WTC11 (cell line): ENCODE data around the gene TULP1. TPM values are rescaled to one million over a fixed set of nuclear protein-coding genes. Genes with fewer than 3 reads are reported as not detected.

Source experiments
- ATAC-seq: fragments of 200-7000 bp; cut with Tn5 transposase; 2 replicates; pipeline ENCODE4 v1.10.0; 2021; ENCODE audit warnings: mild to moderate bottlenecking, moderate library complexity
- CTCF ChIA-PET: fragments of 300-600 bp; sonication (Branson Sonifier 250); formaldehyde crosslinking; loops from one replicate; lab custom pipeline; 2021; ENCODE audit warnings: antibody characterized with exemption; lab: Charles Lee
- POLR2A ChIA-PET: fragments of 350-600 bp; sonication (Branson Sonifier 250); formaldehyde crosslinking; loops from one replicate; lab custom pipeline; 2021; ENCODE audit warnings: antibody characterized with exemption; lab: Charles Lee
- DNase-seq: peaks from one replicate; pipeline ENCODE4 v3.0.0; 2021; ENCODE audit warnings: low spot score
- H3K27ac Mint-ChIP-seq: 2 replicates; pipeline ENCODE4 v1.8.0; 2021; ENCODE audit warnings: mixed read lengths
- H3K27me3 Mint-ChIP-seq: 2 replicates; pipeline ENCODE4 v1.8.0; 2021; ENCODE audit warnings: low read depth, mild to moderate bottlenecking, moderate library complexity, mixed read lengths
- H3K36me3 Mint-ChIP-seq: 2 replicates; pipeline ENCODE4 v1.8.0; 2021; ENCODE audit warnings: mixed read lengths
- H3K4me1 Mint-ChIP-seq: 2 replicates; pipeline ENCODE4 v1.8.0; 2022; ENCODE audit warnings: mixed read lengths
- H3K4me3 Mint-ChIP-seq: 2 replicates; pipeline ENCODE4 v1.8.0; 2021; ENCODE audit warnings: mild to moderate bottlenecking, moderate library complexity, mixed read lengths
- H3K9me3 Mint-ChIP-seq: 2 replicates; pipeline ENCODE4 v1.8.0; 2021; ENCODE audit warnings: mixed read lengths
- AFF4 ChIP-seq: sonication (generic); formaldehyde crosslinking; IDR thresholded peaks from 2 replicates; pipeline ENCODE4 v1.8.1; 2023; ENCODE audit warnings: mild to moderate bottlenecking, missing genetic modification reagents, borderline replicate concordance
- ELF4 ChIP-seq: sonication (generic); formaldehyde crosslinking; IDR thresholded peaks from 2 replicates; pipeline ENCODE4 v1.8.1; 2022; ENCODE audit warnings: low read depth, mild to moderate bottlenecking, moderate library complexity, missing genetic modification reagents
- ERG ChIP-seq: fragments of 250-450 bp; sonication (Bioruptor Pico); IDR thresholded peaks from 2 replicates; pipeline ENCODE4 v1.8.0; 2021; ENCODE audit warnings: mild to moderate bottlenecking
- ESRRA ChIP-seq: sonication (generic); formaldehyde crosslinking; IDR thresholded peaks from 2 replicates; pipeline ENCODE4 v1.8.1; 2022; ENCODE audit warnings: mild to moderate bottlenecking, missing genetic modification reagents, borderline replicate concordance
- ETV6 ChIP-seq: sonication (generic); formaldehyde crosslinking; IDR thresholded peaks from 2 replicates; pipeline ENCODE4 v1.8.1; 2022; ENCODE audit warnings: mild to moderate bottlenecking, missing genetic modification reagents
- FOXJ3 ChIP-seq: sonication (generic); formaldehyde crosslinking; IDR thresholded peaks from 2 replicates; pipeline ENCODE4 v1.9.0; 2021; ENCODE audit warnings: missing genetic modification reagents, mild to moderate bottlenecking, borderline replicate concordance
- GABPB1 ChIP-seq: sonication (generic); formaldehyde crosslinking; IDR thresholded peaks from 2 replicates; pipeline ENCODE4 v1.8.1; 2023; ENCODE audit warnings: mild to moderate bottlenecking, missing genetic modification reagents
- GTF2I ChIP-seq: fragments of 250-450 bp; sonication (Bioruptor Pico); conservative IDR thresholded peaks from 2 replicates; pipeline ENCODE4 v1.4.0; 2021; ENCODE audit warnings: mild to moderate bottlenecking
- HMGA2 ChIP-seq: fragments of 250-450 bp; sonication (Bioruptor Pico); IDR thresholded peaks from 2 replicates; pipeline ENCODE4 v1.4.0; 2021; ENCODE audit warnings: mild to moderate bottlenecking, moderate library complexity
- HMGXB4 ChIP-seq: sonication (generic); formaldehyde crosslinking; IDR thresholded peaks from 2 replicates; pipeline ENCODE4 v1.8.1; 2023; ENCODE audit warnings: mild to moderate bottlenecking, moderate library complexity, missing genetic modification reagents
- MAX ChIP-seq: sonication (generic); formaldehyde crosslinking; IDR thresholded peaks from 2 replicates; pipeline ENCODE4 v1.8.0; 2022; ENCODE audit warnings: mild to moderate bottlenecking, missing genetic modification reagents
- MYBL2 ChIP-seq: sonication (generic); formaldehyde crosslinking; IDR thresholded peaks from 2 replicates; pipeline ENCODE4 v1.8.1; 2023; ENCODE audit warnings: mild to moderate bottlenecking, moderate library complexity, missing genetic modification reagents
- NFE2L1 ChIP-seq: sonication (generic); formaldehyde crosslinking; IDR thresholded peaks from 2 replicates; pipeline ENCODE4 v1.8.1; 2023; ENCODE audit warnings: missing genetic modification reagents
- NR1H2 ChIP-seq: sonication (generic); formaldehyde crosslinking; IDR thresholded peaks from 2 replicates; pipeline ENCODE4 v1.9.0; 2021; ENCODE audit warnings: mild to moderate bottlenecking, moderate library complexity, missing genetic modification reagents
- NR3C1 ChIP-seq: sonication (generic); formaldehyde crosslinking; conservative IDR thresholded peaks from 2 replicates; pipeline ENCODE4 v1.8.1; 2023; ENCODE audit warnings: low read depth, mild to moderate bottlenecking, missing genetic modification reagents
- RORB ChIP-seq: fragments of 250-450 bp; sonication (Bioruptor Pico); IDR thresholded peaks from 2 replicates; pipeline ENCODE4 v1.9.0; 2021; ENCODE audit warnings: mild to moderate bottlenecking
- SMAD3 ChIP-seq: sonication (generic); formaldehyde crosslinking; IDR thresholded peaks from 2 replicates; pipeline ENCODE4 v1.8.0; 2022; ENCODE audit warnings: missing genetic modification reagents, mild to moderate bottlenecking, borderline replicate concordance
- ZNF281 ChIP-seq: sonication (generic); formaldehyde crosslinking; IDR thresholded peaks from 2 replicates; pipeline ENCODE4 v1.8.0; 2023; ENCODE audit warnings: mild to moderate bottlenecking, missing genetic modification reagents
- ZNF317 ChIP-seq: sonication (generic); formaldehyde crosslinking; IDR thresholded peaks from 2 replicates; pipeline ENCODE4 v1.8.1; 2023; ENCODE audit warnings: low read depth, mild to moderate bottlenecking, moderate library complexity, missing genetic modification reagents, borderline replicate concordance
- total RNA-seq: library from RNA; stranded (reverse); gene quantifications from 3 replicates; pipeline ENCODE4 v1.2.3, GENCODE V29; 2021
- TF ChIP-seq, protein P1 (sequence below): sonication (generic); formaldehyde crosslinking; IDR thresholded peaks from 2 replicates; pipeline ENCODE4 v1.8.0; 2022; ENCODE audit warnings: missing genetic modification reagents

The TULP1 gene
- total RNA-seq, 1 experiment from 2014 or later = 2.9 TPM

- TF ChIP-seq FOXJ3 (CRISPR knock-in tag) = no peak
- TF ChIP-seq ELF4 (CRISPR knock-in tag) = no peak
- no peak for TF ChIP-seq GABPB1 (CRISPR knock-in tag)
- TF ChIP-seq NR3C1 = no peak
- TF ChIP-seq, protein P1, sequence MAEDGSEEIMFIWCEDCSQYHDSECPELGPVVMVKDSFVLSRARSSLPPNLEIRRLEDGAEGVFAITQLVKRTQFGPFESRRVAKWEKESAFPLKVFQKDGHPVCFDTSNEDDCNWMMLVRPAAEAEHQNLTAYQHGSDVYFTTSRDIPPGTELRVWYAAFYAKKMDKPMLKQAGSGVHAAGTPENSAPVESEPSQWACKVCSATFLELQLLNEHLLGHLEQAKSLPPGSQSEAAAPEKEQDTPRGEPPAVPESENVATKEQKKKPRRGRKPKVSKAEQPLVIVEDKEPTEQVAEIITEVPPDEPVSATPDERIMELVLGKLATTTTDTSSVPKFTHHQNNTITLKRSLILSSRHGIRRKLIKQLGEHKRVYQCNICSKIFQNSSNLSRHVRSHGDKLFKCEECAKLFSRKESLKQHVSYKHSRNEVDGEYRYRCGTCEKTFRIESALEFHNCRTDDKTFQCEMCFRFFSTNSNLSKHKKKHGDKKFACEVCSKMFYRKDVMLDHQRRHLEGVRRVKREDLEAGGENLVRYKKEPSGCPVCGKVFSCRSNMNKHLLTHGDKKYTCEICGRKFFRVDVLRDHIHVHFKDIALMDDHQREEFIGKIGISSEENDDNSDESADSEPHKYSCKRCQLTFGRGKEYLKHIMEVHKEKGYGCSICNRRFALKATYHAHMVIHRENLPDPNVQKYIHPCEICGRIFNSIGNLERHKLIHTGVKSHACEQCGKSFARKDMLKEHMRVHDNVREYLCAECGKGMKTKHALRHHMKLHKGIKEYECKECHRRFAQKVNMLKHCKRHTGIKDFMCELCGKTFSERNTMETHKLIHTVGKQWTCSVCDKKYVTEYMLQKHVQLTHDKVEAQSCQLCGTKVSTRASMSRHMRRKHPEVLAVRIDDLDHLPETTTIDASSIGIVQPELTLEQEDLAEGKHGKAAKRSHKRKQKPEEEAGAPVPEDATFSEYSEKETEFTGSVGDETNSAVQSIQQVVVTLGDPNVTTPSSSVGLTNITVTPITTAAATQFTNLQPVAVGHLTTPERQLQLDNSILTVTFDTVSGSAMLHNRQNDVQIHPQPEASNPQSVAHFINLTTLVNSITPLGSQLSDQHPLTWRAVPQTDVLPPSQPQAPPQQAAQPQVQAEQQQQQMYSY = no peak
Observed at GRCh38 chr6:35521235-35521634, 8.5 kb upstream of the TULP1 start (continued).

DNA sequence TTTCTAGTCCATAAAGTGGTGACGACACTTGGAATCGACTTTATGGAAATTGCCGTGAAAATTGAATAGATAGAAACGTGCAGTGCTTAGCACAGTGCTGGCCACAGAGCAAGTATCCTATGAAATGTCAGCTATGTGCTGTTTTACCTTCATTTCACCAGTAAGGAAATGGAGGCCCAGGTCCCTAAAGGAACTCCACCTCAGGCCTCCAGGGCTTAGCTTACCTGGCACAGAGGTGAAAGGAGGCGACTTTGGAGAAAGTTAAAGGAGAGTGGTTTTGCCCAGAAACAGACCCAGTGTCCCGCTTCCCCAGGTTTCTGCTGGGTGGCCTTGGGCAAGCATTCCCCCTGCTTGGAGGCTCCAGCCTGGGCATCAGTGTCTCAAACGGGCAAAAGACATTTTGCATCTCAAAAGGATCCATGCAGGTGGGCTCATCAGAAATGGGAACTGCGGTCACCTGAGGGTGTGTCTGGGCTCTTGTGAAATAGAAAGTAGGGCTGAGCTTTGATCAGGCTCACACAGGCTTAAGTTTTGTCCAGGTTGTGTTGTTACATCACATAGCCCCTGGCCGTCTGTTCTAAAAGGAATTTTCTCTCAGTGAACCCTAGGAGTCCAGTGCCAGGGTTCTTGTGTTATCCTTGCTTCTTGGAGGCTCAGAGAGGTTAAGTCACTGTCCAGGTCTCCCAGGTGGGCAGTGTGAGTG lies 6.8 kb upstream of the TULP1 start:
- H3K27ac Mint-ChIP-seq = no peak overlapping the region; the same call in 1 of the 2 replicates
- CTCF ChIA-PET = interaction anchor here (0.6 to 7.0 kb wide), 2 partner anchors 34 to 238 kb away, joined by 3 to 147 read pairs; no protein-coding TSS in a partner anchor
- ATAC-seq = no peak
- H3K4me3 Mint-ChIP-seq = no peak overlapping the region
- DNase-seq = no peak
- no peaks in the 10 kb centered on the region for H3K36me3 Mint-ChIP-seq
- no peaks in the 10 kb centered on the region; the same call in 1 of the 2 replicates for H3K27me3 Mint-ChIP-seq
- peaks cover 19% of the 10 kb centered on the region for H3K4me1 Mint-ChIP-seq
- POLR2A ChIA-PET = interaction anchor here (0.7 to 1.1 kb wide), 2 partner anchors 23 to 28 kb away, joined by 3 to 4 read pairs; no protein-coding TSS in a partner anchor
- no peaks in the 10 kb centered on the region for H3K9me3 Mint-ChIP-seq
- TF ChIP-seq ELF4 (CRISPR knock-in tag) (no peak), NFE2L1 (no peak), MYBL2 (CRISPR knock-in tag) (no peak), AFF4 (CRISPR knock-in tag) (no peak), NR1H2 (CRISPR knock-in tag) (no peak), GTF2I (CRISPR knock-in tag) (no peak), MAX (no peak), ESRRA (CRISPR knock-in tag) (no peak), SMAD3 (no peak), RORB (CRISPR knock-in tag) (no peak), ETV6 (CRISPR knock-in tag) (no peak), HMGXB4 (CRISPR knock-in tag) (no peak), HMGA2 (CRISPR knock-in tag) (no peak), ZNF317 (no peak), ZNF281 (CRISPR knock-in tag) (no peak), ERG (CRISPR knock-in tag) (no peak)
